Cardiac muscle cell (in vitro differentiated cells and primary cell): ENCODE results near the gene C2orf69. TPM values are rescaled to one million over a fixed set of nuclear protein-coding genes. Genes with fewer than 3 reads are reported as not detected.
A peak's percentile ranks its signal among the peaks of the same experiment; 100 is the strongest.
"Not testable (repeated sequence)": the region's sequence is repeated elsewhere in the genome, so short reads cannot be mapped to it uniquely, and the experiment has no call there.

ENCODE experiments used
- DNase-seq, 2 donors: peaks; one replicate each; pipeline versions ENCODE4 v3.0.0 to v3.0.0-alpha.2; 2010 to 2017; ENCODE audit warnings: low read depth in 1 of 2, low spot score in 1 of 2
- H3K27ac ChIP-seq: fragments of 200-600 bp; sonication (generic); 2 replicates; pipeline ENCODE4 v1.5.1; 2016
- H3K27me3 ChIP-seq: fragments of 200-600 bp; sonication (generic); 2 replicates; pipeline ENCODE4 v1.6.0; 2016; ENCODE audit warnings: control low read depth
- H3K36me3 ChIP-seq: fragments of 200-600 bp; sonication (generic); 2 replicates; pipeline ENCODE4 v1.5.1; 2016; ENCODE audit warnings: control low read depth
- H3K4me1 ChIP-seq: fragments of 200-600 bp; sonication (generic); 2 replicates; pipeline ENCODE4 v1.8.1; 2017; ENCODE audit warnings: low read depth, mild to moderate bottlenecking, mixed run types
- H3K4me3 ChIP-seq: fragments of 200-600 bp; sonication (generic); 2 replicates; pipeline ENCODE4 v1.5.1; 2016; ENCODE audit warnings: mild to moderate bottlenecking
- H3K9me3 ChIP-seq: fragments of 200-600 bp; sonication (generic); 2 replicates; pipeline ENCODE4 v1.5.1; 2017; ENCODE audit warnings: low read depth, mild to moderate bottlenecking, control low read depth
- CTCF ChIP-seq: IDR thresholded peaks from 2 replicates; pipeline ENCODE4 v1.5.1; 2012; ENCODE audit warnings: low read depth, mild to moderate bottlenecking, low read length
- polyA plus RNA-seq: library from polyadenylated mRNA; unstranded; fragments of >200 nt; fragmentation: Nextera tagmentation; extraction: Ambion mirVana; gene quantifications from 2 replicates; pipeline ENCODE4 v1.2.1, GENCODE V29; 2016
- total RNA-seq: library from RNA; depleted of rRNA; stranded (reverse); fragments of >200 nt; gene quantifications from 2 replicates; pipeline ENCODE4 v1.2.3, GENCODE V29; 2016

Gene C2orf69
- total and polyA plus RNA-seq, 2 experiments from 2014 or later = 6.3 to 11.0 TPM

GRCh38 chr2:199903111-199903510, 8.0 kb upstream of the C2orf69 start:
- Histone ChIP-seq H3K27ac (no peak overlapping the region), H3K36me3 (no peaks in the 10 kb centered on the region), H3K4me1 (no peaks in the 10 kb centered on the region), H3K27me3 (no peaks in the 10 kb centered on the region), H3K9me3 (no peaks in the 10 kb centered on the region), H3K4me3 (no peak overlapping the region)
- TF ChIP-seq CTCF = no peak
- no peak for DNase-seq

- no peak for DNase-seq
- Histone ChIP-seq H3K4me3 (no peak overlapping the region), H3K36me3 (no peaks in the 10 kb centered on the region), H3K27me3 (no peaks in the 10 kb centered on the region), H3K27ac (no peak overlapping the region), H3K4me1 (no peaks in the 10 kb centered on the region), H3K9me3 (no peaks in the 10 kb centered on the region)
- TF ChIP-seq CTCF = no peak
Observed at GRCh38 chr2:199907008-199907714, 3.9 kb upstream of the C2orf69 start.

GRCh38 chr2:199910338-199911051, 598 bp upstream of the C2orf69 start:
- no peaks in the 10 kb centered on the region for H3K36me3 ChIP-seq
- peak overlapping the region; percentile 41 for H3K27ac ChIP-seq
- H3K4me1 ChIP-seq = peaks cover 3% of the 10 kb centered on the region
- TF ChIP-seq CTCF = no peak
- no peaks in the 10 kb centered on the region for H3K27me3 ChIP-seq
- H3K9me3 ChIP-seq = no peaks in the 10 kb centered on the region
- no peak for DNase-seq
- peak overlapping the region; percentile 76 for H3K4me3 ChIP-seq

- Histone ChIP-seq H3K36me3 (no peaks in the 10 kb centered on the region), H3K27ac (peak overlapping the region; percentile 93)
- no peak for TF ChIP-seq CTCF
Observed at GRCh38 chr2:199911877-199912161, 726 bp downstream of the C2orf69 start.

GRCh38 chr2:199912553-199913114, 1.5 kb downstream of the C2orf69 start:
- peak overlapping the region; percentile 76 for H3K4me3 ChIP-seq
- not testable (repeated sequence) for H3K4me1 ChIP-seq, DNase-seq, H3K9me3 ChIP-seq, H3K36me3 ChIP-seq, H3K27me3 ChIP-seq
- peak overlapping the region; percentile 93 for H3K27ac ChIP-seq

More at GRCh38 chr2:199911877-199912161, 726 bp downstream of the C2orf69 start:
- H3K27me3 ChIP-seq = no peaks in the 10 kb centered on the region
- H3K4me1 ChIP-seq = peaks cover 3% of the 10 kb centered on the region
- DNase-seq = no peak
- H3K9me3 ChIP-seq = no peaks in the 10 kb centered on the region
- peak overlapping the region; percentile 76 for H3K4me3 ChIP-seq

GRCh38 chr2:199914372-199914958, 3.4 kb downstream of the C2orf69 start:
- Histone ChIP-seq H3K9me3 (no peaks in the 10 kb centered on the region), H3K4me3 (no peak overlapping the region), H3K27me3 (no peaks in the 10 kb centered on the region), H3K27ac (no peak overlapping the region), H3K4me1 (peaks cover 3% of the 10 kb centered on the region), H3K36me3 (no peaks in the 10 kb centered on the region)
- no peak for DNase-seq
- TF ChIP-seq CTCF = no peak
